ENCODE data around the gene FAM117B.

- TF ChIP-seq FOXK2 (IDR thresholded peaks at IDR 0.05) (no peak), SUZ12 (IDR thresholded peaks at IDR 0.05) (no peak), SP1 (IDR thresholded peaks at IDR 0.05) (no peak), TARDBP (IDR thresholded peaks at IDR 0.05) (no peak), NFRKB (IDR thresholded peaks at IDR 0.05) (no peak), BHLHE40 (IDR thresholded peaks at IDR 0.05; ENCODE audit: borderline replicate concordance) (no peak), FOXA1 (IDR thresholded peaks at IDR 0.05) (no peak), ELF4 (IDR thresholded peaks at IDR 0.05) (no peak), HDGF (IDR thresholded peaks at IDR 0.05; ENCODE audit: borderline replicate concordance) (no peak), CTBP1 (IDR thresholded peaks at IDR 0.05; ENCODE audit: borderline replicate concordance) (no peak), PKNOX1 (IDR thresholded peaks at IDR 0.05) (no peak), LEF1 (IDR thresholded peaks at IDR 0.05; ENCODE audit: borderline replicate concordance) (no peak), FOXM1 (IDR thresholded peaks at IDR 0.05; ENCODE audit: borderline replicate concordance) (no peak), ZNF384 (IDR thresholded peaks at IDR 0.05) (no peak)
These were observed 2.0 kb upstream of the FAM117B start for GRCh38 chr2:202632682-202633290.

Data from HEK293T (cell line).